Measurements from ENCODE around the gene SELENOO.

The SELENOO gene

DNA sequence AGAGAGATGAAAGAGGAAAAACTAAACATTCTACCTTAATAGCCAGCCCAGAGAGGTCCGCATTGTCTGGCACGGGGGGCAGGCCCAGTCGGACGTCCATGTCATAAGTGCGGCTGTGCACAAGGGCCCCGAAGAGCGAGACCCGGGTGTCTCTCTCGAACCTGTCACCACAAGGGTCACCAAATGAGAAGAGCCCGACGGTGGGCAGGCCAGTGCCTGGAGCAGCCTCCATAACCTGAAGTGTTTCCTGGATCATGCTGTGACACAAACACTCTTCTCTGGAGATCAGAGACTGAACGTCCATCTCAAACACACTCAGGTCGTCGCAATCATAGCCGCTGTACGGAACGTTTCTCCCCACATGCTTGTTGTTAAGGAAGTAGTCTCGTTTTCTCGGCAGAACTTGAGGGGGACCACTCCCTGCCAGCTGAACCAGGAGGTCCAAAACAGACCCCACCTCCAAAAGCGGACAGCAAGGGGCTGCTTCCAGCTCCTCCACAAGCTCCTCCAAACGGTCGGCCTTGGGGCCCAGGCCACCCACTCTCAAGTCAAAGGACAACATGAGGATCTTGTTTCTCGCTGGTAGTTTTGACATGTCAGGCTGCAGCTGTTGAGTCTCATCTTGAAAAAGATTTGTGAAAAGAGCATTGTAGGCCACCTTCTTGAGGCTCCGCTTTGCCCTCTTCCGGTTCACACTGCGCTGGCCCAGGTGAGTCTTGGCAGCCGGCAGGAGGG lies 43.0 kb downstream of the SELENOO start:
- DNase-seq, result peak; percentile 42

GRCh38 chr22:50244420-50245213 lies 43.8 kb downstream of the SELENOO start, which contains the start of gene TUBGCP6:
Gene TUBGCP6 (minus strand): TSS chr22:50245023. CDS start chr22:50244459, 564 bp downstream.
- peak; percentile 92 for DNase-seq

GRCh38 chr22:50245214-50246072 lies 44.6 kb downstream of the SELENOO start:
- DNase-seq, result no peak

GRCh38 chr22:50246242-50247175 lies 45.7 kb downstream of the SELENOO start:
- DNase-seq, result no peak

GRCh38 chr22:50247748-50248147 lies 46.9 kb downstream of the SELENOO start:
- no peak for DNase-seq

GRCh38 chr22:50248196-50249081 lies 47.6 kb downstream of the SELENOO start:
- no peak for DNase-seq

DNA sequence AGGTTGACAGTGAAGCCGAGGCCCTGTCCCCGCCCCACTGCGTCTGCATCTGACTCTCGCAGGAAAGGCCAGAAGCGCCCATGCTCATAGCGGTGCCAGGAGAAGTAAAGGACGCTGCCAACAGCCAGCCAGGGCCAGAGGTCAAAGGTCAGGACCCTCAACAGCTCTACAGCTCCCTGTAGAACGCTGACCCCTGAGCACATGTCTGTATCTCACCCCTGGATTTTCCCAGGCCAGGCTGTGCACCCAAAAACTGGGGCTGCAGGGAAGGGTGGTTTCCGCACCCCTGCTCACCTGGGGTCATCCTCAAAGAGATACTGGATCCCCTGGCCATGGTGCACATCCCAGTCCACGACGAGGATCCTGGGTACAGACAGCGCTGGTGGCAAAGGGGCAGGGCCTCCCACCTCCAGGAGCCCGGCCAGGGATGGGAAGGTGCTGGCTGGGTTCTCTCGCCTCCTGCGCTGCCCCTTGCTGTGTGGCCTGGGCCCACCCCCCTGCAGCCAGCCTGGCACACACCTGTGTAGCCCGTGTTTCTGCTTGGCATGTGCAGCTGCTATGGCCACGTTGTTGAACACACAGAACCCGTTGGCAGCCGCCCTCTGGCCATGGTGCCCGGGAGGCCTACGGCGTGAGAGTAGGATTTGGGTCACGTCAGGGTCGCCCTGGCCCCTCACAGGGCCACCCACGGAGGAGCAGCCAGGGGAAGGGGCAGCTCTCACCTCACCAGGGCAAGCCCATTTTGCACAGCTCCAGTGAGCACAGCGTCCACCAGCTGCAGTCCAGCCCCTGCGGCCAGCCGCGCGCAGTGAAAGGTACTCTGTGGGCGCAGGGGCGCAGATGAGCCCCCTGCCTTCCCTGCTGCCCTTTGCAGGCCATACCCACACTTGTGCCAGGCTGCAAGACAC lies 48.8 kb downstream of the SELENOO start:
- no peak for DNase-seq

DNA sequence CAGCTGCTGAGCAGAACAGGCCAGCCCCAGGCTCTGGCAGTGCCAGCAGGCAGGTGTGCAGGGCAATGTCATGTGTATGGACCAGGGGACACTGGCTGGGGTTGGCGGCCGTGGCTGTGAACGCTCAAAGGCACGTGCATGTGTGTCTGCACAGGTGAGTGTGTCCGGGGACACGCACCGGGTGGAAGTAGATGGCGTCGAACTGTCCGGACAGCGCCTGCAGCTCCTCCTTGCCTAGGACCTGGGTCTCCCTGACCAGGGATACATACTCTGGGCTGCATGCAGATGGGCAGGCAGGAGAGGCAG lies 49.4 kb downstream of the SELENOO start:
- no peak for DNase-seq

DNA sequence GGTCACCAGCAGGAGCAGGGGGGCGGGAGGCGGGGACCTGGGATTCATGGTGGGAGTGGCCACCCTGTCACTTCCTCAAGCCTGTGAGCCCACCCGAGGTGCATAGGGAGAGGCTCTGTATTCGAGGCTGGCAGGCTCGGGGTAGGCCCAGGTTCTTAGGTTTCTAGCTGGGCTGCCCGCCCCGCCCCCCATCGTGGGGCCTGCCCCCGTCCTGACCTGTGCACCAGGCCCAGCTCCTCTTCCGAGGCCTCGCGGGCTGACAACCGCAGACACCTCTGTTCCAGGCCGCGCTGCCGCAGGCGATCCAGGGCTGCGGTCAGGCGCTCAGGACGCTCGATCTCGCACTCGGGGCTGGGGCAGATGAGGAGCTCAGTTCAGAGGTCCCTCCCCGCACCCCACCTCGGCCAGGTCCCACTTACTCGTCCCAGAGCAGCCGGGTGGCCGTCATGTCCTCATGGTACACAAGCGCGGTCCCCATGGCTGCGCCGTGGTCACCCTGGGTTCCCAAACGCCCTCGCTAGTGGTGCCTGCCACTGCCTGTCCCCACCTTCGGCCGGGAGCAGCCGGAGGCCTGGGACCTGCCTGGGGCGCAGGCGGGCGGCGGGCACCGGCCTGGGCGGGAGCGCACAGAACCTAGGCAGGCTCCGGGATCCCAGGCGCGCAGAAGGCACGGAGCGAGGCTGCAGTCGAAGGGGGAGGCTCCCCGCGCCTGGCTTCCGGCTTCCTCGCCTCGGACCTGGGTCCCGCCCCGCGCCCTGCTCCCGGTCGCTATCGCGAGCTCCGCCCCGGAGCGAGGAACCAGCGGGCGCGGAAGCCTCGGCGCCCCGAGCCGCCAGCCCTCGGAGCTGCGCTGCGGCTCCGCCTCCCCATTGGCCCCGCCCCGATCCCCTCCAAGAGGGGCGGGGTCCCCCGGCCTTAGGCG lies 50.0 kb downstream of the SELENOO start, which contains the start of gene HDAC10:
TSS of gene HDAC10 (minus strand) at position 711 of the 922 bp plus-strand sequence. CDS start at position 478, 233 bp downstream.
- DNase-seq, result peak; percentile 85

DNA sequence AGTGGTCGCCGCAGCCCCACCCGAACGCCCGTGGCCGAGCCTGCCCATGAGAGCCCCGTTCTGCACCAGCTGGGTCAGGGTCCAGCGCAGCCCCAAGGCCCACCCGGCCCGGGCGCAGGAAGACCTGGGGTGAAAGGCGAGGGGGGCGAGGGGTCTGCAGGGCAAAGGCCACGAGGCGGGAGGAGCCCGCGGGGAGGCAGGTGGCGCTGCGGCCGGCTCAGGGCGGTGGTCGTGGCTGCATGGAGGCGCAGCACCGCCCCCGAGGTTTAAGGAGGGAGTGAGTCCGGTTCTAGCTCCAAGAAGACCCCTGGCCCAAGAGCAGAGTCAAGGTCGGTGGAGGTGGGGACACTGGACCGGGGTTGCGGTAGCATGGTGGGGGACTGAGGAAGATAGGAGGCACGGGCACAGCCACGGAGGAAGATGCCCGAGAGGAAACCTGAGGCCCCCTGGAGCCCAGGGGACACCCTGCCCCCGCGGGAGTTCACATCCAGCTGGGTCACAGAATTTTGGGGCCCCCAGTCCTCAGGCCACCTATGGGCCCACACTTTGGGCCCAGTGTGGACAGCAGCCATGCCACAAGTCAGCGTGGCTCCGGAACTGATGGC lies 50.8 kb downstream of the SELENOO start:
- DNase-seq, result no peak

- peak; percentile 48 for DNase-seq
Observed at GRCh38 chr22:50252082-50253045, 51.6 kb downstream of the SELENOO start.

GRCh38 chr22:50253046-50253915 lies 52.5 kb downstream of the SELENOO start:
- DNase-seq, result no peak

DNA sequence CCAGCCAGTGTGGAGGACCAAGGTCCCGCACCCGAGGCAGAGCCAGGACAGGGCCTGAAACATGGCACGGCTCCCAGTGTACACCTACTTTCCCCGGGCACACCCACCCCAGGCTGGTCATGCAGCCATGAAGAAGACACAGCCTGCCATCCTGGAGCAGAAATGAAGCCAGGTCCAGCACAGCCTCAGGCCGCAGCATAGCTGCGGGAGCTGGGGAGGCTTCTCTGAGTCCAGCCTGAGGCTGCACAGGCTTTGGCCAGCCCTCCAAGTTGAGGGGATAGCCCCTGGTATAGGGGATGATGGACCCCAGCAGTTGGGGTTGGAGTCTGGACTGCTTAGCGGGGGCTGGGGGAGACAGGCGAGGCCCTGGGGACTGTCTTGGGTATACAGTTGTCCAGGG lies 53.1 kb downstream of the SELENOO start:
- DNase-seq, result no peak

DNA sequence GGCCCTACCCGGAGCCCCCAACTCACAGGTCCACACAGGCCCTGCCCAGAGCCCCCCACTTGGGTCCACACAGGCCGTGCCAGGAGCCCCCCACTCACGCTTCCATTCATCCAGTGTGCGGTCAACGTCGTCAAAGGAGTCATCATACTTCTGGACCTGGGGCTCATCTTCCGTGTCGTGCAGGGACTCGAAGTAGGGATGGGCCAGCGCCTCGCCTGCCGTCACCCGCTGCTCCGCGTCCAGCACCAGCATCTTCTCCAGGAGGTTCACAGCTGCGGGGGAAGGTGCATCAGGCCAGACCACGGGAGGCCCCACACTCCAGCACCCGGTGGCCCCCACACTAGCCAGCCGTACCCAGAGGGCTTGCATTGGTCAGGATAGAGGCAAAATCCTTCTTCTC lies 54.3 kb downstream of the SELENOO start:
- DNase-seq, result no peak

DNA sequence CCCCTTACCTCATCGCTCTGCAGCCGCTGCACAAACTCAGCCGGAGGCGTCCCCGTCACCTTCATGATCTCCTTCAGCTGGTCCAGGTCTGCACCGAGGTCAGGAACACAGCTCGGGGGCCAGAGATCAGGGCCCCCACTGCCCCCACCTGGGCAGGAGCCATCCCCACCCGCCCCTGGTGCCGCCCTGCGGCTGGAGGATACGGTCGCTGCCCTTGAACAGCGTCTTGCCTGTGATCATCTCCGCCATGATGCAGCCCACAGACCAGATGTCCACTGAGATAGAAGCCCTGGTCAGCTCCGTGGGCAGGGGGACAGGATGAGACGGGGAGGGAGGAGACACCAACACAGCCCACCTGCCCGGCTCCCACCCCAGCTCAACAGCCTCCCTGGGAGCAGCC lies 54.8 kb downstream of the SELENOO start:
- no peak for DNase-seq

GRCh38 chr22:50256258-50256862 lies 55.5 kb downstream of the SELENOO start:
- DNase-seq, result no peak
